Prostate gland (tissue), 2 donors: ENCODE data around the gene CENPT.

ENCODE experiments used
- POLR2A ChIP-seq: fragments of 450-650 bp; IDR thresholded peaks from one replicate; pipeline ENCODE4 v1.6.1; 2016; ENCODE audit warnings: antibody characterized with exemption, mild to moderate bottlenecking
- POLR2AphosphoS5 ChIP-seq: sonication (generic); formaldehyde crosslinking; IDR thresholded peaks from one replicate; pipeline ENCODE4 v1.6.1; 2017; ENCODE audit warnings: antibody characterized with exemption
- TF ChIP-seq, protein P1 (sequence below), 4 experiments: fragments of 200-600 bp in 2 of 4; fragments of 450-650 bp in 2 of 4; sonication (generic) in 2 of 4; IDR thresholded peaks; 1 replicate in 3 of 4; 2 replicates in 1 of 4; pipeline ENCODE4 v1.5.1; 2016 to 2019; ENCODE audit warnings: antibody characterized with exemption in 4 of 4, mild to moderate bottlenecking in 2 of 4, moderate library complexity in 2 of 4

DNA sequence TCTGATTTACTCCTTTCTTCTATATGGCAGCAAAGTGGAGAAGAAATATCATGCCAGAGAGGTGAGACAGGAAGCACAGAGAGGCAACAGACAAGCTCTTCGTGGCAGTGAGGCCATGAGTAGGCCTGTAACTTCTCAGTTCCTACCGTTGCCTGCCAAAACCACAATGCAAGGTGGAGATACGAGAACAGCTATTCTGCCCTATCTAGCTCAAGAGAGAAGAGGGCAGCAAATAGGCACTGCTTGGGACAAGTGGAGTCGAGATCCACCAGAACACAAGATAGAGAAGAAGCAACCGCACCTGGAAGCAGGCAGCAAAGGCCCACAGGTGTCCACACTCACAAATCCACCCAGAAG is 66.0 kb downstream of the CENPT start:
- TF ChIP-seq POLR2A (no peak), POLR2AphosphoS5 (no peak)
- TF ChIP-seq, protein P1, sequence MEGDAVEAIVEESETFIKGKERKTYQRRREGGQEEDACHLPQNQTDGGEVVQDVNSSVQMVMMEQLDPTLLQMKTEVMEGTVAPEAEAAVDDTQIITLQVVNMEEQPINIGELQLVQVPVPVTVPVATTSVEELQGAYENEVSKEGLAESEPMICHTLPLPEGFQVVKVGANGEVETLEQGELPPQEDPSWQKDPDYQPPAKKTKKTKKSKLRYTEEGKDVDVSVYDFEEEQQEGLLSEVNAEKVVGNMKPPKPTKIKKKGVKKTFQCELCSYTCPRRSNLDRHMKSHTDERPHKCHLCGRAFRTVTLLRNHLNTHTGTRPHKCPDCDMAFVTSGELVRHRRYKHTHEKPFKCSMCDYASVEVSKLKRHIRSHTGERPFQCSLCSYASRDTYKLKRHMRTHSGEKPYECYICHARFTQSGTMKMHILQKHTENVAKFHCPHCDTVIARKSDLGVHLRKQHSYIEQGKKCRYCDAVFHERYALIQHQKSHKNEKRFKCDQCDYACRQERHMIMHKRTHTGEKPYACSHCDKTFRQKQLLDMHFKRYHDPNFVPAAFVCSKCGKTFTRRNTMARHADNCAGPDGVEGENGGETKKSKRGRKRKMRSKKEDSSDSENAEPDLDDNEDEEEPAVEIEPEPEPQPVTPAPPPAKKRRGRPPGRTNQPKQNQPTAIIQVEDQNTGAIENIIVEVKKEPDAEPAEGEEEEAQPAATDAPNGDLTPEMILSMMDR (IDR thresholded peaks at IDR 0.05): no peak
